ENCODE results near the gene ATP9A. TPM values are rescaled to one million over a fixed set of nuclear protein-coding genes. Genes with fewer than 3 reads are reported as not detected.

The ATP9A gene
- total RNA-seq, 4 donors from 2014 or later, result 14.8 to 23.7 (median 18.7) TPM

DNA sequence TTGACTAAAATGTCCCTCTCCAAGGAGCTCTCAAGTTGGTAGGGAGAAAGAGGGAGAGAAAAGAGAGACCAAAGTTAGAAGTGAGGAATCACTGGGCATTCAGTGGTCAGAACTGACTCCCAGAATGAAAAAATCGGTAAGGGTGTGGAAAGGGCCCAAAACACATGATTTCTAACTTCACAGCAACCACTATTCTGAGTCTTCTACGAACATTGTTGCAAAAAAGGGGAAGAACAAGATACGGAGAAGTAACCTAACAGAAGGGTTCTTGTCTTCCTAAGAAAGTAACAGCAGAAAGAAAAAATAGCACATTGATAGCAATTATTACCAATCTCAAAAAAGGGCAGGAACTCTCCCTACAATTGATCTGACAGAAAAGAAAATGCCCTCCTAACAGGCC is 65.6 kb downstream of the ATP9A start:
- no peak overlapping the region for H3K27ac ChIP-seq
- WGBS, result 64% methylated on average over 3 of the region's 3 CpGs
- H3K27me3 ChIP-seq, result no peaks in the 10 kb centered on the region
- no peak for DNase-seq (ENCODE audit: low spot score in 2 of 2)
- H3K9me3 ChIP-seq, result no peaks in the 10 kb centered on the region
- no peak overlapping the region for H3K4me3 ChIP-seq
- no peaks in the 10 kb centered on the region for H3K4me1 ChIP-seq
- H3K36me3 ChIP-seq, result no peaks in the 10 kb centered on the region
- TF ChIP-seq EP300 (IDR thresholded peaks at IDR 0.05) (no peak), POLR2A (IDR thresholded peaks at IDR 0.05) (no peak), POLR2AphosphoS5 (IDR thresholded peaks at IDR 0.05) (no peak)
- TF ChIP-seq, protein P1, sequence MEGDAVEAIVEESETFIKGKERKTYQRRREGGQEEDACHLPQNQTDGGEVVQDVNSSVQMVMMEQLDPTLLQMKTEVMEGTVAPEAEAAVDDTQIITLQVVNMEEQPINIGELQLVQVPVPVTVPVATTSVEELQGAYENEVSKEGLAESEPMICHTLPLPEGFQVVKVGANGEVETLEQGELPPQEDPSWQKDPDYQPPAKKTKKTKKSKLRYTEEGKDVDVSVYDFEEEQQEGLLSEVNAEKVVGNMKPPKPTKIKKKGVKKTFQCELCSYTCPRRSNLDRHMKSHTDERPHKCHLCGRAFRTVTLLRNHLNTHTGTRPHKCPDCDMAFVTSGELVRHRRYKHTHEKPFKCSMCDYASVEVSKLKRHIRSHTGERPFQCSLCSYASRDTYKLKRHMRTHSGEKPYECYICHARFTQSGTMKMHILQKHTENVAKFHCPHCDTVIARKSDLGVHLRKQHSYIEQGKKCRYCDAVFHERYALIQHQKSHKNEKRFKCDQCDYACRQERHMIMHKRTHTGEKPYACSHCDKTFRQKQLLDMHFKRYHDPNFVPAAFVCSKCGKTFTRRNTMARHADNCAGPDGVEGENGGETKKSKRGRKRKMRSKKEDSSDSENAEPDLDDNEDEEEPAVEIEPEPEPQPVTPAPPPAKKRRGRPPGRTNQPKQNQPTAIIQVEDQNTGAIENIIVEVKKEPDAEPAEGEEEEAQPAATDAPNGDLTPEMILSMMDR (IDR thresholded peaks at IDR 0.05), result no peak

DNA sequence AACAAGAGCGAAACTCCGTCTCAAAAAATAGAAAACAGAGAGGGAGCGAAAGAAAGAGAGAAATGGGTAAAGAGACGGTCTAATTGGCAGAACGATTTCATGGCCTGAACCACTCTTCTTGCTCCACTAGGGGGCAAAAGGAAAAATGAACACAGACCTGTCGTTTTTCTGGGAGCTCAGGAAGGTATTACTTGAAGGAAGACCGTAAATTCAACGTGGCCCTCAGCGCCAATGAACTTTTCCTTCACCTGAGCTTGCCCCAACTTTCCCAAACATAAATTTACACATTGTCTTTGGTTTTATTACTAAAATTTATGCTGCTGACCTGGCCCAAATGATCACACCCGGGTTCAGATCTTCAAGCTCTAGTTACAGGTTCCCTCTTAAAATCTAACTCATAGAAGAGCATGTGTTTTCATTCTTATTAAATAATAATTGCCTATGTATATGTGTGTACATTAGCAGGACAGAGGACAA is 67.3 kb downstream of the ATP9A start:
- no peak for DNase-seq (ENCODE audit: low spot score in 2 of 2)
- TF ChIP-seq EP300 (IDR thresholded peaks at IDR 0.05), result no peak
- TF ChIP-seq, protein P1 (IDR thresholded peaks at IDR 0.05), result peak; percentile 37 to 65
- Histone ChIP-seq H3K4me3 (no peak overlapping the region), H3K9me3 (no peaks in the 10 kb centered on the region), H3K27ac (no peak overlapping the region), H3K36me3 (no peaks in the 10 kb centered on the region), H3K4me1 (peaks cover 12% of the 10 kb centered on the region), H3K27me3 (no peaks in the 10 kb centered on the region)
- 43% methylated on average over 10 of the region's 10 CpGs for WGBS

DNA sequence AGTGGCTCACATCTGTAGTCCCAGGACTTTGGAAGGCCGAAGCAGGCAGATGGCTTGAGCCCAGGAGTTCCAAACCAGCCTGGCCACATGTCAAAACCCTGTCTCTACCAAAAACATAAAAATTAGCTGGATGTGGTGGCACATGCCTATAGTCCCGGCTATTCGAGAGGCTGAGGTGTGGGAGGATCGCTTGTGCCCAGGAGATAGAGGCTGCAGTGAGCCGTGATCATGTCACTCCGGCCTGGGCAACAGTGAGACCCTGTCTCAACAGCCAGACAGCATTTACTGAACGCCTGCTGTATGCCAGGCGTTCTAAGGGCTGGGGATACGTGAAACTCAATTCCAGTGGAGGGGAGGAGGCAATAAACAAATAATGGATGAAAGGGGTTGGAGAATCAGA is 69.9 kb downstream of the ATP9A start:
- DNase-seq (ENCODE audit: low spot score in 2 of 2), result no peak
- Histone ChIP-seq H3K4me1 (peaks cover 16% of the 10 kb centered on the region), H3K9me3 (no peaks in the 10 kb centered on the region), H3K36me3 (no peaks in the 10 kb centered on the region), H3K27ac (no peak overlapping the region), H3K4me3 (no peak overlapping the region), H3K27me3 (no peaks in the 10 kb centered on the region)
- 90% methylated on average over 9 of the region's 9 CpGs for whole genome bisulfite sequencing
- TF ChIP-seq POLR2A (IDR thresholded peaks at IDR 0.05) (no peak), POLR2AphosphoS5 (IDR thresholded peaks at IDR 0.05) (no peak), EP300 (IDR thresholded peaks at IDR 0.05) (no peak)
- TF ChIP-seq, protein P1 (IDR thresholded peaks at IDR 0.05), result no peak

DNA sequence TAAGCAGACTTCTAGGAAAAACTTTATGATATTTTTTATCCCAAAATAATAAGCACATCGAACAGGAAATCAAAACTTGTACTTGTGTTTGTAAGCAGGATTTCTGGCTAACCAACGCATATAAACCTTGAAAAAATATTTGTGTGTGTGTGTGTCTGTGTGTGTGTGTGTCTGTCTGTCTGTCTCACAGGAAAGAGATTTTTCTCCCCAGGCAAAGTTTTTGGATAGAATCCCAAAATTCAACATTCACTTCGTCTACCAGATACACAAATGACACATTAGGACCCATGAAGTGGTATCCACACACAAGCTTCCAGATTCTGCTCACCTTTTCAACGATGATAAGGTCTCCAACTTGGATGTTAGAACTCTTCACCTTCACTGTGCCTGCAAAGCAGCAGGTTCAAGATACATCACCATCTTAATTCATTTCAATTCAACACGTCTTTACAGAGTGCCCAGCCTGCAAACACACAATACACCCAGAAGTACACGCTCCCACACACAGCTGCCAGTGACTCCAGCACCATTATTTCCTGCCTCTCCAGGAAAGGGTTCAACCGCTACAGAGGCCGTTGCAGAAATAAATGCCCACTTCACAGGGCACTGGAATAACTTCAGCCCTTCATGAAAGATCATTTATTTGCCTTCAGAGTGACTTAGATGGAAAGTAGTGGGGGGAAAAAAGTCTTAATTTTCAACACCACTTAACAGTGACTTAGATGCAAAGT is 70.9 kb downstream of the ATP9A start:
- WGBS, result 48% methylated on average over 8 of the region's 8 CpGs
- Histone ChIP-seq H3K36me3 (no peaks in the 10 kb centered on the region), H3K4me3 (no peak overlapping the region), H3K9me3 (no peaks in the 10 kb centered on the region), H3K4me1 (peaks cover 16% of the 10 kb centered on the region), H3K27ac (no peak overlapping the region), H3K27me3 (no peaks in the 10 kb centered on the region)
- DNase-seq (ENCODE audit: low spot score in 2 of 2), result peak in 1 of 2 donors; percentile 4
- TF ChIP-seq POLR2A (IDR thresholded peaks at IDR 0.05) (no peak), POLR2AphosphoS5 (IDR thresholded peaks at IDR 0.05) (no peak), EP300 (IDR thresholded peaks at IDR 0.05) (no peak)
- TF ChIP-seq, protein P1 (IDR thresholded peaks at IDR 0.05), result no peak

DNA sequence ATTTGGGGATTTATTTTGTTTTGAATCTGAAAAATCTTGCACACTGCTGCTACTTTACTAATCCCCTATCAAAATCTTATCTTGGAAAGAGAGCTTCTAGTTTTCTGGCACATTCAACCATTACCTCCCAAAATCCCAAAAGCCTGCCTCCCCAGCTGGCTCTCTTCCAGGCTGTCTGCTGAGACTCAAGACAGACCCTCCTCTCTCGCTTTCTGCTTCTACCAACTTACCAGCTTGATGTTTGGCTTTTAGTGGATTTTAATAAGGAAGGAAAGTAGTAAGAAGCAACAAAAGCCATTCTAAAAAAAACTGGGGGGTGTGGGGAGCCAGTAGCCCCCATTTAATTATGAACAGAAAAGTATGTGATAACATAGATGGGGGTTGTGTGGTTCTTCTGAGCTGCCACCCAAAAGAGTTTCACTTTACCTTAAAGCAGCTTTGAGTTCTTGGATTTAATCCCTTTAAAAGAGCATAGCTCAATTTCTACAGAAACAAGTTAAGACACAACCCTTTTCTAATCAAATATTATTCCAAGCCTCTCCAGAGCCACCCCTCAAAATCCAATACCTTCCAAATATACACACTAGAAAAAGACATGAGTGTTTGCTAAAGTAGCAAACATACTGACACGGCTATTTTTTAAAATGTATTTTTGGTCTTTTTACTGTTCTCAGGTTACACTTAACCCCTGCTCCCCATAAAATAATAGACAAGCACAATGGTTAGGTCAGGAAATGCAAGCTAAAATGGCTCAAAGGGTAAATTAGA is 71.7 kb downstream of the ATP9A start:
- peak in 1 of 2 donors; percentile 17 for DNase-seq (ENCODE audit: low spot score in 2 of 2)
- no peaks in the 10 kb centered on the region for H3K9me3 ChIP-seq
- no peaks in the 10 kb centered on the region for H3K36me3 ChIP-seq
- no peak overlapping the region for H3K4me3 ChIP-seq
- TF ChIP-seq EP300 (IDR thresholded peaks at IDR 0.05) (no peak), POLR2A (IDR thresholded peaks at IDR 0.05) (no peak), POLR2AphosphoS5 (IDR thresholded peaks at IDR 0.05) (no peak)
- TF ChIP-seq, protein P1 (IDR thresholded peaks at IDR 0.05), result no peak
- 19% methylated on average over 2 of the region's 2 CpGs for WGBS
- H3K27ac ChIP-seq, result no peak overlapping the region
- H3K27me3 ChIP-seq, result no peaks in the 10 kb centered on the region
- H3K4me1 ChIP-seq, result peaks cover 16% of the 10 kb centered on the region
